Vagina (tissue), 2 donors: ENCODE results near the gene RGPD5.
"Not testable (repeated sequence)": the region's sequence is repeated elsewhere in the genome, so short reads cannot be mapped to it uniquely, and the experiment has no call there.

Source experiments
- POLR2A ChIP-seq, 2 donors: fragments of 450-650 bp; IDR thresholded peaks; one replicate each; pipeline ENCODE4 v1.6.1; 2017; ENCODE audit warnings: antibody characterized with exemption in 2 of 2, mild to moderate bottlenecking in 2 of 2, moderate library complexity in 2 of 2
- TF ChIP-seq, protein P1 (sequence below), 3 experiments: fragments of 450-650 bp in 2 of 3; fragments of 200-600 bp in 1 of 3; sonication (generic) in 1 of 3; IDR thresholded peaks; one replicate each; pipeline ENCODE4 v1.5.1; 2017 to 2019; ENCODE audit warnings: antibody characterized with exemption in 3 of 3, mild to moderate bottlenecking in 2 of 3, moderate library complexity in 2 of 3

DNA sequence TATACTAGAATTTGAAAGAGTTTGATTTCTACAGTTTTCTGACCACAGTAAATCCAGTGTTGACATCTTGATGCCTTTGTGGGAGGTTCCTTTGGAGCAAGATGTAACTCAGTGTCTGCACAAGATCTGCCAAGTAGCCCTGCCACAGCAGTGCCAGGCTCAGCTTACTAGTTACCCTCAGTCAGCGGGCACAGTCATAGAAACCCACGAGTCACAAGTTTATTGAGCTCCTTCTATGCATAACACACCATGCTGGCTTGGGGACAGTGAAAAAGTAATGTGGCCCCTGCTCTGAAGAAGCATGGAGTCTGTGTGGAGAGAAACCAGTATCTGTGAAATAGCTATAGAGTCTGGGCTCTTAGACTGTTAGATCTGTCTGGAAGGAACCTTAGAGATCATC, 15.0 kb upstream of the RGPD5 start:
- TF ChIP-seq POLR2A (IDR thresholded peaks at IDR 0.05) = not testable (repeated sequence)
- TF ChIP-seq, protein P1, sequence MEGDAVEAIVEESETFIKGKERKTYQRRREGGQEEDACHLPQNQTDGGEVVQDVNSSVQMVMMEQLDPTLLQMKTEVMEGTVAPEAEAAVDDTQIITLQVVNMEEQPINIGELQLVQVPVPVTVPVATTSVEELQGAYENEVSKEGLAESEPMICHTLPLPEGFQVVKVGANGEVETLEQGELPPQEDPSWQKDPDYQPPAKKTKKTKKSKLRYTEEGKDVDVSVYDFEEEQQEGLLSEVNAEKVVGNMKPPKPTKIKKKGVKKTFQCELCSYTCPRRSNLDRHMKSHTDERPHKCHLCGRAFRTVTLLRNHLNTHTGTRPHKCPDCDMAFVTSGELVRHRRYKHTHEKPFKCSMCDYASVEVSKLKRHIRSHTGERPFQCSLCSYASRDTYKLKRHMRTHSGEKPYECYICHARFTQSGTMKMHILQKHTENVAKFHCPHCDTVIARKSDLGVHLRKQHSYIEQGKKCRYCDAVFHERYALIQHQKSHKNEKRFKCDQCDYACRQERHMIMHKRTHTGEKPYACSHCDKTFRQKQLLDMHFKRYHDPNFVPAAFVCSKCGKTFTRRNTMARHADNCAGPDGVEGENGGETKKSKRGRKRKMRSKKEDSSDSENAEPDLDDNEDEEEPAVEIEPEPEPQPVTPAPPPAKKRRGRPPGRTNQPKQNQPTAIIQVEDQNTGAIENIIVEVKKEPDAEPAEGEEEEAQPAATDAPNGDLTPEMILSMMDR (IDR thresholded peaks at IDR 0.05) = not testable (repeated sequence)
